Type B pancreatic cell (in vitro differentiated cells): ENCODE results near the gene MINDY4B. TPM values are rescaled to one million over a fixed set of nuclear protein-coding genes. Genes with fewer than 3 reads are reported as not detected.

Experiments used
- DNase-seq: peaks from one replicate; pipeline ENCODE4 v3.0.0; 2021; ENCODE audit warnings: mixed read lengths; ENCODE audit not compliant: unreplicated experiment; ENCODE audit errors: extremely low spot score
- H3K27ac Mint-ChIP-seq: 2 replicates; pipeline ENCODE4 v1.8.0; 2021; ENCODE audit warnings: mild to moderate bottlenecking, mixed read lengths
- H3K27me3 Mint-ChIP-seq: 2 replicates; pipeline ENCODE4 v1.8.0; 2021; ENCODE audit warnings: mixed read lengths
- H3K36me3 Mint-ChIP-seq: 2 replicates; pipeline ENCODE4 v1.8.0; 2021; ENCODE audit warnings: mixed read lengths
- H3K4me1 Mint-ChIP-seq: one replicate; pipeline ENCODE4 v1.8.0; 2021; ENCODE audit warnings: mixed read lengths; ENCODE audit not compliant: unreplicated experiment
- H3K4me3 Mint-ChIP-seq: 2 replicates; pipeline ENCODE4 v1.8.0; 2021; ENCODE audit warnings: mild to moderate bottlenecking, mixed read lengths
- H3K9me3 Mint-ChIP-seq: 2 replicates; pipeline ENCODE4 v1.8.0; 2021; ENCODE audit warnings: mixed read lengths
- total RNA-seq: library from RNA; stranded (reverse); gene quantifications from 2 replicates; pipeline ENCODE4 v1.2.1, GENCODE V29; 2021; ENCODE audit warnings: low replicate concordance
- TF ChIP-seq, protein P1 (sequence below): fragments of 200-600 bp; sonication (generic); conservative IDR thresholded peaks from 2 replicates; pipeline ENCODE4 v1.5.0; 2021; ENCODE audit warnings: antibody characterized with exemption, mild to moderate bottlenecking

MINDY4B gene
- total RNA-seq, 1 donor from 2014 or later = not detected

DNA sequence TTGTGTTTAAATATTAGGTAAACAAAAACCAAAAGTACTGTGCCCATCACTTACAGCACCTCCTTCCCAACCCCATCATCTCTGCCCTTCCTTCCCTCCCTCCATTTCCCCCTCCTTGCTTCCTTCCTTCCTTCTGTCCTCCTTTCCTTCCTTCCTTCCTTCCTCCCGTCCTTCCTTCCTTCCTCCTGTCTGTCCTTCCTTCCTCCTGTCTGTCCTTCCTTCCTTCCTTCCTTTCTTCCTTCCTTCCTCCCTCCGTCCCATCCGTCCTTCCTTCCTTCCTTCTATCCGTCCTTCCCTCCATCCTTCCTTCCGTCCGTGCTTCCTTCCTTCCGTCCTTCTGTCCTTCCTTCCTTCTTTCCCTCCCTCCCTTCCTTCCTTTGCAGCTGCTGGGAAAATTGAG is 74.5 kb downstream of the MINDY4B start:
- no peaks in the 10 kb centered on the region for H3K36me3 Mint-ChIP-seq
- H3K9me3 Mint-ChIP-seq = no peaks in the 10 kb centered on the region
- TF ChIP-seq, protein P1, sequence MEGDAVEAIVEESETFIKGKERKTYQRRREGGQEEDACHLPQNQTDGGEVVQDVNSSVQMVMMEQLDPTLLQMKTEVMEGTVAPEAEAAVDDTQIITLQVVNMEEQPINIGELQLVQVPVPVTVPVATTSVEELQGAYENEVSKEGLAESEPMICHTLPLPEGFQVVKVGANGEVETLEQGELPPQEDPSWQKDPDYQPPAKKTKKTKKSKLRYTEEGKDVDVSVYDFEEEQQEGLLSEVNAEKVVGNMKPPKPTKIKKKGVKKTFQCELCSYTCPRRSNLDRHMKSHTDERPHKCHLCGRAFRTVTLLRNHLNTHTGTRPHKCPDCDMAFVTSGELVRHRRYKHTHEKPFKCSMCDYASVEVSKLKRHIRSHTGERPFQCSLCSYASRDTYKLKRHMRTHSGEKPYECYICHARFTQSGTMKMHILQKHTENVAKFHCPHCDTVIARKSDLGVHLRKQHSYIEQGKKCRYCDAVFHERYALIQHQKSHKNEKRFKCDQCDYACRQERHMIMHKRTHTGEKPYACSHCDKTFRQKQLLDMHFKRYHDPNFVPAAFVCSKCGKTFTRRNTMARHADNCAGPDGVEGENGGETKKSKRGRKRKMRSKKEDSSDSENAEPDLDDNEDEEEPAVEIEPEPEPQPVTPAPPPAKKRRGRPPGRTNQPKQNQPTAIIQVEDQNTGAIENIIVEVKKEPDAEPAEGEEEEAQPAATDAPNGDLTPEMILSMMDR = no peak
- no peaks in the 10 kb centered on the region for H3K27me3 Mint-ChIP-seq
- no peaks in the 10 kb centered on the region for H3K4me1 Mint-ChIP-seq
- no peak for DNase-seq
- no peak overlapping the region for H3K4me3 Mint-ChIP-seq
- H3K27ac Mint-ChIP-seq = no peak overlapping the region

DNA sequence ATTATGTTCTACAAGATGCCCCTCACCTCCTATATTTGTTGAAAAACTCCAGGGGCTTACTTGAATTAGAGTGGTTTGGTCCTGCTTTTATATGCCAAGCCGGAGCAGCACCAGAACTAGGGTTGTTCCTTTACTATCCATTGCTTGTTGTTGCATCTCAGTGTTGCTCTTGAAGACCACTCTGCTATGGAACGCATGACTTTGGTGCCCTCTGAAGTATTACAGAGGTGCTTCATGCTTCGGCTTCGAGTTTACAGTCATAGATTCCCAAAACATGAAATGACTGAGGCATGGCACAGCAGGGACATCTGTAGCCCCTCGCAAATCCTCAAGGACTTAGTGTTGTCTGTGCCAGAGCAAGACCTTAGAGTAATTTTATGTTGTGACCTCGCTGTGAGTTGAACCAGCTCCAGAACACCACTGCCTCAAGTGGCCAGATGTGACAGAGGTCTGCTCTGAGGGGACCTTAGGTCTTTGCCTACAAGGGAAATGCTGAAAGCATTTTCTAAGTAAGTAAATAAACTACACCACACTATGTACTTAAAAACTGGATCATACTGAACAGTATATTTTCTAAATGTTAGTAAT is 75.1 kb downstream of the MINDY4B start:
- H3K4me1 Mint-ChIP-seq = no peaks in the 10 kb centered on the region
- no peak overlapping the region for H3K27ac Mint-ChIP-seq
- no peaks in the 10 kb centered on the region for H3K36me3 Mint-ChIP-seq
- no peaks in the 10 kb centered on the region for H3K27me3 Mint-ChIP-seq
- TF ChIP-seq, protein P1 = peak; percentile 53
- no peak overlapping the region for H3K4me3 Mint-ChIP-seq
- no peaks in the 10 kb centered on the region for H3K9me3 Mint-ChIP-seq
- no peak for DNase-seq

DNA sequence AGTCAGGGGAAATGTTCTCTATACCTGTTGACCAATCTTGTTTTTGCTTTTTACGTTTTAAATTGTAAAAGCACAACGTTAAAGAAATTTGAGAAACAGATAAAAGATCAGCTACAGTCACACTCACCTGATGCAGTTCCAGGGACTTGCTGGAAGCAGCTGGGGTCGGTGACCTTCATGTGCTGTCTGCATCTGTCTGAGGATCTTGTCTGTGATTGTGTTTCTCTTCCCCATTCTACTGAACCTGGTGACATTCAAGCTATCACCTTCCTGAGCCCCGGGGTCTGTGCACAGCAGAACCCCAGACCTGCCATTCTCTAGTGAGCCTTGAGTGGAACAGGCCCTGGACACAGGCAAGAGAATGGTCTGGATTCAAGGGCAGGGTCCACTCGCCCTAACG is 75.8 kb downstream of the MINDY4B start:
- no peak for DNase-seq
- H3K4me3 Mint-ChIP-seq = no peak overlapping the region
- H3K27me3 Mint-ChIP-seq = no peaks in the 10 kb centered on the region
- H3K9me3 Mint-ChIP-seq = no peaks in the 10 kb centered on the region
- TF ChIP-seq, protein P1 = no peak
- H3K4me1 Mint-ChIP-seq = no peaks in the 10 kb centered on the region
- H3K36me3 Mint-ChIP-seq = no peaks in the 10 kb centered on the region
- H3K27ac Mint-ChIP-seq = no peak overlapping the region

DNA sequence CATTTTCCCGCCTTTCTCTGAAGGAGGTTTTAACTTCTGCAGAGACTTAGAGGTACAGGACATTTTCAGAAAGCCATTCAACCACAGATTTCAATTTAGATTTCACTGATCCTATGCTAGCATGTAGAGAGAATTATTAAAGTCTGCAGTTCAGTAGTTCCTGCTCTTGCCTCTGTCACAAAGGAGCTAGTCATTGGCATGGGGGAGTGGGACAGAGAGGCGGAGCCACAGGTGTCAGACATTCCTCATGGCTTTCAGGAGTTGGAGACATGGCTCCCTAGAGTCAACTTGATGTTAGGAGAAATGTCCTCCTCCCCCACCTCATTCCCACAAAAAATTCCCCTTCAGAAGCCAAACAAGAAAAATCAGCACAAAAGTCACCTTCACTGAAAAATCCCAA is 76.2 kb downstream of the MINDY4B start:
- Mint-ChIP-seq H3K4me3 (no peak overlapping the region), H3K36me3 (no peaks in the 10 kb centered on the region), H3K9me3 (no peaks in the 10 kb centered on the region), H3K4me1 (no peaks in the 10 kb centered on the region), H3K27me3 (no peaks in the 10 kb centered on the region), H3K27ac (no peak overlapping the region)
- TF ChIP-seq, protein P1 = no peak
- DNase-seq = no peak

GRCh38 chr3:150828261-150828660 is 77.0 kb downstream of the MINDY4B start:
- no peak for DNase-seq
- Mint-ChIP-seq H3K27me3 (no peaks in the 10 kb centered on the region), H3K36me3 (no peaks in the 10 kb centered on the region), H3K4me1 (no peaks in the 10 kb centered on the region), H3K9me3 (no peaks in the 10 kb centered on the region), H3K27ac (no peak overlapping the region), H3K4me3 (no peak overlapping the region)
- TF ChIP-seq, protein P1 = no peak
